ENCODE results near the gene CPEB4.
A peak's percentile ranks its signal among the peaks of the same experiment; 100 is the strongest.

CPEB4 gene

GRCh38 chr5:173974688-173975239 is 86.6 kb downstream of the CPEB4 start:
- ATAC-seq: no peak
- no peak for DNase-seq

GRCh38 chr5:173981185-173981761 is 93.1 kb downstream of the CPEB4 start:
- no peak for DNase-seq
- no peak for ATAC-seq

- DNase-seq (no peak), ATAC-seq (no peak)
Observed at GRCh38 chr5:173984218-173984617, 96.1 kb downstream of the CPEB4 start.

GRCh38 chr5:173988554-173989431 is 100.6 kb downstream of the CPEB4 start, which contains the start of gene C5orf47:
TSS of gene C5orf47 (plus strand) at chr5:173989170. CDS start at chr5:173989264, 94 bp downstream.
- ATAC-seq (no peak), DNase-seq (no peak)

GRCh38 chr5:173989432-173990082 is 101.4 kb downstream of the CPEB4 start:
- DNase-seq (no peak), ATAC-seq (no peak)

- no peak for ATAC-seq
- DNase-seq: no peak
Observed at GRCh38 chr5:173997331-173997730, 109.2 kb downstream of the CPEB4 start.

- no peak for DNase-seq
- no peak for ATAC-seq
Observed at GRCh38 chr5:173998531-173998930, 110.4 kb downstream of the CPEB4 start.

- DNase-seq (no peak), ATAC-seq (no peak)
Observed at GRCh38 chr5:174000076-174000475, 111.9 kb downstream of the CPEB4 start.

- DNase-seq: no peak
- peak; percentile 77 for ATAC-seq
Observed at GRCh38 chr5:174003795-174004194, 115.6 kb downstream of the CPEB4 start.

- no peak for DNase-seq
- no peak for ATAC-seq
Observed at GRCh38 chr5:174008922-174009321, 120.8 kb downstream of the CPEB4 start.

- ATAC-seq (no peak), DNase-seq (no peak)
Observed at GRCh38 chr5:174010365-174010764, 122.2 kb downstream of the CPEB4 start.

GRCh38 chr5:174011441-174011840 is 123.3 kb downstream of the CPEB4 start:
- DNase-seq (no peak), ATAC-seq (no peak)
